Duodenal mucosa (tissue), 2 donors: ENCODE measurements around the gene R3HCC1L.
"Not testable (repeated sequence)": the region's sequence is repeated elsewhere in the genome, so short reads cannot be mapped to it uniquely, and the experiment has no call there.

Source experiments
- H3K27ac ChIP-seq: one replicate; pipeline ENCODE4 v1.7.0; 2013; ENCODE audit warnings: low read depth, low read length
- H3K27me3 ChIP-seq, 2 donors: one replicate each; pipeline ENCODE4 v1.7.0; 2013; ENCODE audit warnings: low read length in 2 of 2, control low read depth in 1 of 2; ENCODE audit not compliant: insufficient read depth in 2 of 2, control insufficient read depth in 1 of 2
- H3K36me3 ChIP-seq, 2 donors: one replicate each; pipeline ENCODE4 v1.7.0; 2013; ENCODE audit warnings: low read length in 2 of 2, control low read depth in 1 of 2; ENCODE audit not compliant: insufficient read depth in 2 of 2, control insufficient read depth in 1 of 2
- H3K4me1 ChIP-seq, 2 donors: one replicate each; pipeline ENCODE4 v1.7.0; 2013; ENCODE audit warnings: low read length in 2 of 2, control low read depth in 1 of 2; ENCODE audit not compliant: insufficient read depth in 2 of 2, control insufficient read depth in 1 of 2
- H3K4me3 ChIP-seq, 2 donors: one replicate each; pipeline ENCODE4 v1.7.0; 2013; ENCODE audit warnings: low read length in 2 of 2, low read depth in 1 of 2
- H3K9ac ChIP-seq, 2 donors: one replicate each; pipeline ENCODE4 v1.7.0; 2013; ENCODE audit warnings: low read length in 2 of 2, low read depth in 1 of 2
- H3K9me3 ChIP-seq, 2 donors: one replicate each; pipeline ENCODE4 v1.7.0; 2013; ENCODE audit warnings: low read length in 2 of 2, control low read depth in 1 of 2; ENCODE audit not compliant: control insufficient read depth in 1 of 2

The R3HCC1L gene

GRCh38 chr10:98128802-98129201, 5.7 kb upstream of the R3HCC1L start:
- no peaks in the 10 kb centered on the region for H3K36me3 ChIP-seq

GRCh38 chr10:98131619-98132018, 2.8 kb upstream of the R3HCC1L start:
- Histone ChIP-seq H3K4me3 (no peak overlapping the region), H3K27me3 (peaks cover 0 to 10% of the 10 kb centered on the region in 2 donors), H3K4me1 (peaks cover 13 to 14% of the 10 kb centered on the region in 2 donors), H3K9ac (no peak overlapping the region), H3K27ac (no peak overlapping the region), H3K36me3 (no peaks in the 10 kb centered on the region), H3K9me3 (no peaks in the 10 kb centered on the region)

More at GRCh38 chr10:98128802-98129201, 5.7 kb upstream of the R3HCC1L start:
- Histone ChIP-seq H3K27ac (no peak overlapping the region), H3K9me3 (no peaks in the 10 kb centered on the region), H3K27me3 (peaks cover 0 to 10% of the 10 kb centered on the region in 2 donors), H3K4me1 (peaks cover 0 to 2% of the 10 kb centered on the region in 2 donors), H3K4me3 (no peak overlapping the region), H3K9ac (no peak overlapping the region)

- H3K4me3 ChIP-seq, H3K27me3 ChIP-seq, H3K27ac ChIP-seq: not testable (repeated sequence)
These were observed 1.2 kb upstream of the R3HCC1L start for GRCh38 chr10:98133075-98133752.

GRCh38 chr10:98134117-98134430, 383 bp upstream of the R3HCC1L start:
- Histone ChIP-seq H3K27me3 (no peaks in the 10 kb centered on the region), H3K27ac (no peak overlapping the region), H3K4me3 (peak overlapping the region; percentile 93 to 95), H3K9me3 (no peaks in the 10 kb centered on the region), H3K4me1 (peaks cover 13 to 14% of the 10 kb centered on the region in 2 donors), H3K36me3 (no peaks in the 10 kb centered on the region), H3K9ac (peak overlapping the region in 1 of 2 donors; percentile 97)

More at GRCh38 chr10:98133075-98133752, 1.2 kb upstream of the R3HCC1L start:
- not testable (repeated sequence) for H3K9ac ChIP-seq, H3K9me3 ChIP-seq, H3K36me3 ChIP-seq
- H3K4me1 ChIP-seq, result peaks cover 13 to 14% of the 10 kb centered on the region in 2 donors

GRCh38 chr10:98135222-98135899, 904 bp downstream of the R3HCC1L start:
- Histone ChIP-seq H3K9me3 (no peaks in the 10 kb centered on the region), H3K4me1 (peaks cover 13 to 14% of the 10 kb centered on the region in 2 donors), H3K27ac (peak overlapping the region; percentile 87), H3K27me3 (no peaks in the 10 kb centered on the region), H3K4me3 (peak overlapping the region; percentile 93 to 95), H3K9ac (peak overlapping the region; percentile 85 to 97), H3K36me3 (no peaks in the 10 kb centered on the region)

- H3K9me3 ChIP-seq, H3K27me3 ChIP-seq, H3K9ac ChIP-seq, H3K27ac ChIP-seq, H3K4me3 ChIP-seq, H3K36me3 ChIP-seq: not testable (repeated sequence)
- peaks cover 13 to 14% of the 10 kb centered on the region in 2 donors for H3K4me1 ChIP-seq
These were observed 2.3 kb downstream of the R3HCC1L start for GRCh38 chr10:98136775-98137174.

GRCh38 chr10:98138031-98138430, 3.6 kb downstream of the R3HCC1L start:
- H3K4me3 ChIP-seq, result no peak overlapping the region
- no peak overlapping the region for H3K9ac ChIP-seq
- H3K4me1 ChIP-seq, result peaks cover 13 to 14% of the 10 kb centered on the region in 2 donors
- no peaks in the 10 kb centered on the region for H3K27me3 ChIP-seq
- H3K36me3 ChIP-seq, result no peaks in the 10 kb centered on the region
- no peak overlapping the region for H3K27ac ChIP-seq
- H3K9me3 ChIP-seq, result no peaks in the 10 kb centered on the region

- Histone ChIP-seq H3K4me3 (no peak overlapping the region), H3K9ac (no peak overlapping the region), H3K27me3 (no peaks in the 10 kb centered on the region), H3K4me1 (peaks cover 11 to 12% of the 10 kb centered on the region in 2 donors), H3K27ac (no peak overlapping the region), H3K9me3 (no peaks in the 10 kb centered on the region), H3K36me3 (no peaks in the 10 kb centered on the region)
These were observed 5.0 kb downstream of the R3HCC1L start for GRCh38 chr10:98139431-98139830.

- H3K27me3 ChIP-seq, result no peaks in the 10 kb centered on the region
- no peaks in the 10 kb centered on the region for H3K9me3 ChIP-seq
- no peak overlapping the region for H3K9ac ChIP-seq
- no peaks in the 10 kb centered on the region for H3K36me3 ChIP-seq
- H3K27ac ChIP-seq, result no peak overlapping the region
- no peak overlapping the region for H3K4me3 ChIP-seq
- peaks cover 0 to 7% of the 10 kb centered on the region in 2 donors for H3K4me1 ChIP-seq
These were observed 7.1 kb downstream of the R3HCC1L start for GRCh38 chr10:98141484-98142073.

- no peaks in the 10 kb centered on the region for H3K27me3 ChIP-seq
- H3K9ac ChIP-seq, result no peak overlapping the region
- H3K9me3 ChIP-seq, result no peaks in the 10 kb centered on the region
- no peak overlapping the region for H3K4me3 ChIP-seq
- H3K27ac ChIP-seq, result no peak overlapping the region
- H3K36me3 ChIP-seq, result no peaks in the 10 kb centered on the region
- H3K4me1 ChIP-seq, result peaks cover 0 to 7% of the 10 kb centered on the region in 2 donors
These were observed 10.5 kb downstream of the R3HCC1L start for GRCh38 chr10:98144985-98145384.
